Kidney glomerular epithelial cell (primary cell): ENCODE measurements around the gene LDLRAP1.
"Not testable (repeated sequence)": the region's sequence is repeated elsewhere in the genome, so short reads cannot be mapped to it uniquely, and the experiment has no call there.

Experiments
- DNase-seq: peaks from one replicate; lab custom pipeline; 2025; lab: John Stamatoyannopoulos, UW

The LDLRAP1 gene

GRCh38 chr1:25577134-25577920 lies 33.9 kb downstream of the LDLRAP1 start:
- DNase-seq: no peak

DNA sequence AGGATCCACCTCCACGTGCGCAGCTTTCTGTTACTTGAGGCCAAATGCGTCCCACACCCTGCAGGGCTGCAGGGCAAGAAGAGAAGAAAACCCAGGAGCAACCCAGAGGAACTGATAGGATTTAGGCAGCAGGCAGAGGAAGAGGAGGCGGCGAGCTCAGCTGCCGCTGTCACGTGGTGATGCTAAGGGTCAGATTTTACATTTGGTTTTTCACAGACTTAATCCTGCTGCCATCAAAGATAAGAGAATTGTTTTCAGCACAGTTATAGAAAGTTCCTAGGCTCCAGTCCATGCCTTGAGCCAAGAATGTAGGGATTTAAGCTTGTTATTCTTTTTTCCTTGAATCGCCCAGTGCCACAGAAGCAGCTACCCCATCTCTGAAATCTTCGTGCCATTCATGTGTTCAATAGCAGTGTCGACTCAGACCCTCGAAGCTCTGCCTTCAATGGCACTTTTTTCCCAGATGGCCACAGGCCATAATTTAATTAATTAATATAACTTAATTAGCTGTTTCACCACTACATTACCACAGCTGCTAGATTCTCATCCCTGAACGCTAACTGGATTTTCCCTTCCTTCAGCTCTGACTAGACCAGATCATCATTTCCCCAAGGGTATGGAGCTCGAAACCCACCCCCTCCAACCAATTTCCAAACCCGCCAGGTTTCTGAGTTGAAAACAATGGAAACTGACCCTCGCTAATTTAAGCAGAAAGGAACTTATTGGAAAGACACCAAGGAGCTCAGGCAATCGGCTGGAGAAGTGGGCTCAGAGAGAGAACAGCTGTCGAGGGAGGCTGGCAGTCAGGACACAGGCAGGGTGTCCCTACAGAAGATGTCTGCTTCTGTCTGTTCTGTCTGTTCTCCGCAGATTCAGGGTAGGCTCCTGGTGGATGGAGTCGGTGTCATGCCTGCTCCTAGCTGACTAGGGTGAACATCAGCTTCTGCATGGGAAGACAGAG lies 36.2 kb downstream of the LDLRAP1 start:
- DNase-seq: no peak

DNA sequence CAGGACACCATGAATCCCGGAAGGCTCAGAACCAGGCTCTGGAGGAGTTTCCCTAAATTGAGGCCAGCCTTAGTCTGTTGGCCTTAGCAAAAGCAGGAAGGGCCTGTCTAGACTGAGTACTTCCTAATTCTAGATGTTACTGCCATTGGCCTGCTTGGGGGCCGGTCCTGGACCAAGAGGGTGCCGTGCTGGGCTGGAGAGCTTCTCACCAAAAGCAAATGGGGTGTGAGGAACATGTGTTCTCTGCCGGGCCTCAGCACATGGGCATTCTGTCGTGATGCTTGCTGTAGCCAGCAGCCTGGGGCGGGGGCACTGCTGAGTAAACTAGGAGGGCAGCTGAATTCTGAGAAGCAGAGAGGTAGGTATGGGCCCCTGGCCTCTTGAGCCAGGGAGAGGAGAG lies 37.5 kb downstream of the LDLRAP1 start:
- DNase-seq: no peak

DNA sequence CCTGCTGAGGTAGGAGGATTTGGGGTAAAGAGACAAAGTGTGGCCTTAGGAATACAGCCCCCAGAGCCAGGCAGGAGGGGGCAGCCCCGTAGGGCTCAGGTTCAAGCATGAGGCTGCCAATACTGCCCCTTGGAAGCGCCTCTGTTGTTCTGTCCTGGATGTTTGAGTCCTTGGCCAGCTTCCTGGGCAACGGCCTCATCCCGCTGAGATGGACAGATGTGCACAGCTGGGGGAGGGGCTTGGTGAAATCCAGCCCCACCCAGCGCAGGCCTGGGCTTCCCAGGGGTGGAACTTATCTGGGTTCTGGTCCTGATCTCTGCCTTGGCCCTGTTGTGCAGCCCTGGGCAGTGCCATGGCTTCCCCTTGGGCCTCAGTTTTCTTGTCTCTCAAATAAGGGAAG lies 38.4 kb downstream of the LDLRAP1 start:
- DNase-seq: no peak

DNA sequence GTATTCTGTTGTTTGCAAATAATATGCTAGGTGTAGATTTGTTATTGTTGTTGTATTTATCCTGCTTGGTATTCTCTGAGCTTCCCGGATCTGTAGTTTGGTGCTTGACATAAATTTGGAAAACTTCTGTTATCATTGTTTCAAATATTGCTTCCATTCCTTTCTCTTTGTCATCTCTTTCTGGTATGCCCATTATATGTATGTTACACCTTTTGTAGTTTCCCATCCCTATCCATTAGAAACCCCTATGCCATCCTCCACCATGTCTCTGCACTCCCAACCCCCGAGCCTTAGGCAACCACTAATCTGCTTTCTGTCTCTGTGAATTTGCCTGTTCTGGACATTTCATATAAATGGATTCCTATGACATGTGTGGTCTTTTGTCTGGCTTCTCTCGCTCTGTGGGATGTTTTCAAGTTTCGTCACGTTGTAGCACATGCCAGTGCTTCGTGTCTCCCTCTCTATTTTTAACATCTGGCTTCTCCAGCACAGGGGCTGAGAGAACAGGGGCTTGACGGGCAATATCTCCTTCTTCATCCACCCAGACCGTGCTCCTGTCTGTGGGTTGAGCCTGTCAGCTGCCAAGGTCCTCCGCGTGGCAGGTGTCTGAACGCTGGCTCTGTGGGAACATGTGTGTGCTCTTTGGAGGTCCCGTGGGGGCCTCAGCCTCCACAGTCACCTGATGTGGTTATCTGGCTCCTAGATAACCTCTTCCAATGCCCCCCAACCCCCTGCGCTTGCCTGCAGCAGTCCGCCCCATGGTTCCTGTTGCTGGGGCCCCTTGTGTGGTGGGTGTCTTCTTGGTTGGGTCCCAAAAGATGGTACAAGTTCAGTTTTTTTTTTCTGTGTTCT lies 40.3 kb downstream of the LDLRAP1 start:
- DNase-seq: no peak

- no peak for DNase-seq
These were observed 42.8 kb downstream of the LDLRAP1 start for GRCh38 chr1:25586181-25586588.

GRCh38 chr1:25587290-25587689 lies 43.9 kb downstream of the LDLRAP1 start:
- DNase-seq: no peak

- DNase-seq: not testable (repeated sequence)
These were observed 44.8 kb downstream of the LDLRAP1 start for GRCh38 chr1:25588224-25588623.

- DNase-seq: not testable (repeated sequence)
These were observed 45.4 kb downstream of the LDLRAP1 start for GRCh38 chr1:25588786-25589185.

- no peak for DNase-seq
These were observed 46.9 kb downstream of the LDLRAP1 start for GRCh38 chr1:25590096-25590824.

GRCh38 chr1:25593861-25594260 lies 50.5 kb downstream of the LDLRAP1 start:
- DNase-seq: no peak

- DNase-seq: no peak
These were observed 51.6 kb downstream of the LDLRAP1 start for GRCh38 chr1:25594971-25595370.

DNA sequence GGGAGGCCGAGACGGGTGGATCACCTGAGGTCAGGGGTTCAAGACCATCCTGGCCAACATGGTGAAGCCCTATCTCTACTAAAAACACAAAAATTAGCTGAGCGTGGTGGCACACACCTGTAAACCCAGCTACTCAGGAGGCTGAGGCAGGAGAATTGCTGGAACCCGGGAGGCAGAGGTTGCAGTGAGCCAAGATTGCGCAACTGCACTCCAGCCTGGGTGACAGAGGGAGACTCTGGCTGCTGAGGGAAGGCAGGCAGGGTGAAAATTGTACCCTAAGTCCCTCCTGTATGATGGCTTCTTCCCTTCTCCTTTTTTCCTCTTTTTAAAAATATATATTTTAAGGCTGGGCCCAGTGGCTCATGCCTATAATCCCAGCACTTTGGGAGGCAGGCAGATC lies 53.2 kb downstream of the LDLRAP1 start:
- not testable (repeated sequence) for DNase-seq

GRCh38 chr1:25598879-25599278 lies 55.5 kb downstream of the LDLRAP1 start:
- DNase-seq: no peak

DNA sequence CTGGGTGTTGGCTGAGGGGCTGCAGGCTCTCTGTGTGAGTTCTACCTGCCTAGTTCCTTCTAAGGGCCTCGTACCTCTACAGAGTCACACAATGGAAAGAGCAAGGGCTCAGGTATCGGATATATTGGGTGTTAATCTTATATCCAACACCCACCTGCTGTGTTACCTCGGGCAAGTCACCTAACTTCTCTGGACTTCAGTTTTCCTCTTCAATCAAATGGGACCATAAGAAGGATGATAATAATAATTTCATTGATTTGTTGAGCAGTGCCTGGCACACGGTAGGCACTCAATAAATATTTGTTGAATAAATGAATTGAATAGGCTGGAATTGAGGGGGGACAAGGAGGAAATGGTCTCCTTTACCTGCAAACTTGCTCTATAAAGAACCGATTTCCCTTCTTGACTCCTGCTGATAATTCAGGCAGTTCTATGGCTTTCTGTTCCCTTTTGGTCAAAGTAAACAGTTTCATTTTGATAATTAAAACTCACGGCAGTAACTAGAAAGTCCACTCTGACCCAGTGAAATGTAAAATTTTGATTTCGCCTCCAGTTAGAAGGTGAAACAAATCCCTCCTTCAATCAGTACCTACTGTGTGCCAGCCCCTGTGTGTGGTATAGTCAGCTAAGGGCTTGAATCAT lies 56.7 kb downstream of the LDLRAP1 start:
- no peak for DNase-seq

- DNase-seq: not testable (repeated sequence)
These were observed 57.7 kb downstream of the LDLRAP1 start for GRCh38 chr1:25600971-25601699.

GRCh38 chr1:25603779-25604538 lies 60.6 kb downstream of the LDLRAP1 start:
- DNase-seq: not testable (repeated sequence)

GRCh38 chr1:25607123-25607522 lies 63.7 kb downstream of the LDLRAP1 start:
- DNase-seq: no peak

DNA sequence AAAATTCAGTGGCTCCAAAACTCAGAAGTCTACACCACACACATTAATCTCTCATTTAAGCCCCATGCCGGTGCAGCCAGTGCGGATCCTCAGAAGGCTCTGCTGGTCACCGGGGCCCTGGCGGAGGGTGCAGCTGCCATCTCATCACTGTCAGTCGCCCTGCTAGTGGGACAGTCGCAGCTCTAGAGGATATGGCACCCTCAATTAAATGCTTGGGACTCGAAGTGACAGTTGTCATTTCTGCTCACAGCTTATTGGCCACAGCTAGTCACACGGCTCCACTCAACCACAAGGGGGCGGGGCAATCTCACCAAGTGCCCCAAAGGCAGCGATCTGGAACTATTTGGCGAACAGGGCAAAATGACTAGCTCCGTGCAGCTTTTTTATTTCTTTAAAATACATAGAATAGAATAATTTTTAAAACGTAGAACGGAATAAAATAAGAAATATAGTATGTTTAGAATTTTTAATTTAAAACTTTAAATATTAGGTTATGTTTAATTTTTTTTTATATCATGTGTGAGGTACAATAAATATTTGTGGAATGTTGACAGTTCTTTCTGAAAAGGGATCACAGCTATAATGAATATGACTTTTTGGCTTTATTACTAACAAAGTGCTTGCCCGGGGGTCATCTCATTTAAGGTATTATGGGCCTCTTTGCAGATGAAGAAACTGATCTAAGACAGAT lies 65.2 kb downstream of the LDLRAP1 start:
- peak; percentile 28 for DNase-seq
